Lower leg skin (tissue), 3 donors: ENCODE data around the gene GPR34.

Experiments used
- CTCF ChIP-seq, 3 donors: fragments of 450-650 bp; IDR thresholded peaks; one replicate each; pipeline ENCODE4 v1.5.1; 2016; ENCODE audit warnings: antibody characterized with exemption in 3 of 3, mild to moderate bottlenecking in 3 of 3, moderate library complexity in 2 of 3
- POLR2A ChIP-seq, 2 donors: fragments of 450-650 bp; IDR thresholded peaks; one replicate each; pipeline ENCODE4 v1.6.1; 2016 to 2017; ENCODE audit warnings: antibody characterized with exemption in 2 of 2, mild to moderate bottlenecking in 1 of 2, moderate library complexity in 1 of 2

- TF ChIP-seq POLR2A (IDR thresholded peaks at IDR 0.05) (no peak), CTCF (IDR thresholded peaks at IDR 0.05) (no peak)
These were observed 28.1 kb downstream of the GPR34 start for GRCh38 chrX:41716767-41717473.
